Coronary artery (tissue), 2 donors: ENCODE measurements around the gene NAV3.

Experiments used
- DNase-seq: peaks from one replicate; pipeline ENCODE4 v3.0.0-alpha.2; 2017; ENCODE audit warnings: low spot score
- H3K27ac ChIP-seq, 2 donors: fragments of 200-600 bp; sonication (generic); one replicate each; pipeline ENCODE4 v1.5.1; 2016 to 2019
- H3K4me3 ChIP-seq: fragments of 200-600 bp; sonication (generic); 2 replicates; pipeline ENCODE4 v1.5.1; 2016; ENCODE audit warnings: mild to moderate bottlenecking, moderate library complexity
- TF ChIP-seq, protein P1 (sequence below): fragments of 200-600 bp; sonication (generic); IDR thresholded peaks from one replicate; pipeline ENCODE4 v1.5.1; 2019; ENCODE audit warnings: antibody characterized with exemption

Gene NAV3

DNA sequence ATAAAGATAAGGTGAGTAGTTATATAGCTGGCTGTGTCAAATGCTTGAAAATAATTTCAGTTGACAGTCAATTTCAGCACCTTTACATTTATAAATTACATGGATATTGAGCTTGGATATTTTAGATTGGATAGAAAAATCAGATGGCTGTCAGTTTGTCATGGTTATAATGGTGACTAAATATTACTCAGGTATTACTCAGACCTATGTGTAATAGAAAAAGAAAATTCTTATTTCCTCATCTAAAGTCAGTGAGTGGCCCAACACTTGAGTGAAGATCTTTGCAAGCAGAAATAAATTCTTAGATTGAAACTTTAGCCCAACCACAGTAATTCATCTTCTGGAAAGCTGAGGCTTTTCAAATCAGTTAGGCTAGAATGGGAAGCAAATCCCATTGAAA lies 354.4 kb downstream of the NAV3 start:
- DNase-seq, result no peak
- Histone ChIP-seq H3K4me3 (no peak overlapping the region), H3K27ac (no peak overlapping the region)
- TF ChIP-seq, protein P1, sequence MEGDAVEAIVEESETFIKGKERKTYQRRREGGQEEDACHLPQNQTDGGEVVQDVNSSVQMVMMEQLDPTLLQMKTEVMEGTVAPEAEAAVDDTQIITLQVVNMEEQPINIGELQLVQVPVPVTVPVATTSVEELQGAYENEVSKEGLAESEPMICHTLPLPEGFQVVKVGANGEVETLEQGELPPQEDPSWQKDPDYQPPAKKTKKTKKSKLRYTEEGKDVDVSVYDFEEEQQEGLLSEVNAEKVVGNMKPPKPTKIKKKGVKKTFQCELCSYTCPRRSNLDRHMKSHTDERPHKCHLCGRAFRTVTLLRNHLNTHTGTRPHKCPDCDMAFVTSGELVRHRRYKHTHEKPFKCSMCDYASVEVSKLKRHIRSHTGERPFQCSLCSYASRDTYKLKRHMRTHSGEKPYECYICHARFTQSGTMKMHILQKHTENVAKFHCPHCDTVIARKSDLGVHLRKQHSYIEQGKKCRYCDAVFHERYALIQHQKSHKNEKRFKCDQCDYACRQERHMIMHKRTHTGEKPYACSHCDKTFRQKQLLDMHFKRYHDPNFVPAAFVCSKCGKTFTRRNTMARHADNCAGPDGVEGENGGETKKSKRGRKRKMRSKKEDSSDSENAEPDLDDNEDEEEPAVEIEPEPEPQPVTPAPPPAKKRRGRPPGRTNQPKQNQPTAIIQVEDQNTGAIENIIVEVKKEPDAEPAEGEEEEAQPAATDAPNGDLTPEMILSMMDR, result no peak

GRCh38 chr12:78185651-78186050 lies 355.0 kb downstream of the NAV3 start:
- Histone ChIP-seq H3K27ac (no peak overlapping the region), H3K4me3 (no peak overlapping the region)
- DNase-seq, result no peak
- TF ChIP-seq, protein P1, result no peak

GRCh38 chr12:78186670-78187069 lies 356.0 kb downstream of the NAV3 start:
- no peak for DNase-seq
- H3K4me3 ChIP-seq, result no peak overlapping the region
- TF ChIP-seq, protein P1, result no peak
- no peak overlapping the region for H3K27ac ChIP-seq

- no peak overlapping the region for H3K27ac ChIP-seq
- H3K4me3 ChIP-seq, result no peak overlapping the region
- TF ChIP-seq, protein P1, result no peak
- DNase-seq, result no peak
Observed at GRCh38 chr12:78187741-78188140, 357.0 kb downstream of the NAV3 start.

DNA sequence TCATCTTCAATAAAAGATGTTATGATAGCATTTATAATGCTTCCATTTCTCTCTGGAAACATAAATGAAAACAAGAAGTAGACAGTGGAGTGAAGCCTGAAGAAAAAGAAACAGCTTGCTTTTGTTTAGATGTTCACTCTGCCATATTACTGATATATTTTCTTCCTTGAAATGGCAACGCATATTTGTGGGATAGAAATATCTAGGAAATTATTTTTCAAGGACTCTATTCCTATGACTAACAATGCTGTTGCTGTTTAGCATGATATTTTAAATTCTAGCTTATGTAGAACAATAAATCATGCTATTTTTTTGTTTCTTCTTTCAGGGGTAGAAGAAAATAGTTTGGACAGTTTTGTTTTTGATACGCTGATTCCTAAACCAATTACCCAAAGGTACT lies 359.0 kb downstream of the NAV3 start:
- TF ChIP-seq, protein P1, result no peak
- no peak for DNase-seq
- Histone ChIP-seq H3K4me3 (no peak overlapping the region), H3K27ac (no peak overlapping the region)

- Histone ChIP-seq H3K27ac (no peak overlapping the region), H3K4me3 (no peak overlapping the region)
- TF ChIP-seq, protein P1, result no peak
- no peak for DNase-seq
Observed at GRCh38 chr12:78191611-78192010, 360.9 kb downstream of the NAV3 start.

DNA sequence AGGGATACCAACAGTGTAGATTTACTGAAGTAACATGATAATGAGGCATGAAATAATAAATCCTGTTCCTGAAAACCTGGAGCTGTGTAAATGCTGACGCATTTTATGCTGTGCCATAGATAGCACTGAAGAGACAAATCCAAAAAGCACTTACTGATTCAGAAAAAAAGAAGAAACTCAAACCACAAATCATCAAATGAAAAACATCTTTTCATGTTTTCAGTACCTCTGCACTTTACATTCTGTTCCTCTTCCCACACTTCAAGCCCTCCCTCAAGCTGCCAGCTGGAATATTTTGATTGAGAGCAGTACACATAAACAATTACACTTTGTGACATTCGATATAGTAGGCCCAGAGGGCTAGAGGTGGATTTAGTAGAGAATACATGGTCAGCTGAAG lies 362.3 kb downstream of the NAV3 start:
- no peak overlapping the region for H3K4me3 ChIP-seq
- DNase-seq, result no peak
- TF ChIP-seq, protein P1, result no peak
- no peak overlapping the region for H3K27ac ChIP-seq
